Panc1 (cell line): Measurements from ENCODE around the gene BLCAP.
"Not testable (repeated sequence)": the region's sequence is repeated elsewhere in the genome, so short reads cannot be mapped to it uniquely, and the experiment has no call there.

ENCODE experiments used
- TF ChIP-seq, protein P1 (sequence below): fragments of 450-650 bp; IDR thresholded peaks from 2 replicates; pipeline ENCODE4 v1.5.1; 2017; ENCODE audit warnings: mild to moderate bottlenecking
- TF ChIP-seq, protein P2 (sequence below), 2 experiments: IDR thresholded peaks; 2 replicates each; pipeline ENCODE4 v1.6.1; 2011 to 2012; ENCODE audit warnings: low read depth in 2 of 2, control low read depth in 1 of 2, low read length in 1 of 2, mild to moderate bottlenecking in 1 of 2, moderate library complexity in 1 of 2; ENCODE audit not compliant: insufficient read depth in 1 of 2

DNA sequence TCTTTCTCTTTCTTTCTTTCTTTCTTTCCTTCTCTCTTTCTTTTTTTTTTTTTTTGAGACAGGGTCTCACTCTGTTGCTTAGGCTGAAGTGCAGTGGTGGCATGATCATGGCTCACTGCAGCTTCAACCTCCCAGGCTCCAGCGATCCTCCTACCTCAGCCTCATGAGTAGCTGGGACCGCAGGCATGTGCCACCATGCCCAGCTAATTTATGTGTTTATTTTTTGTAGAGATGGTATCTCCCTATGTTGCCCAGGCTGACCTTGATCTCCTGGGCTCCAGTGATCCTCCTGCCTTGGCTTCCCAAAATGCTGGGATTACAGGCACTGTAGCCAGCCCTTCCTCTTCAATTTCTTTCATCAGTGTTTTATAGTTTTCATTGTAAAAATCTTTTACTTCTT, 24.0 kb upstream of the BLCAP start:
- TF ChIP-seq, protein P1, sequence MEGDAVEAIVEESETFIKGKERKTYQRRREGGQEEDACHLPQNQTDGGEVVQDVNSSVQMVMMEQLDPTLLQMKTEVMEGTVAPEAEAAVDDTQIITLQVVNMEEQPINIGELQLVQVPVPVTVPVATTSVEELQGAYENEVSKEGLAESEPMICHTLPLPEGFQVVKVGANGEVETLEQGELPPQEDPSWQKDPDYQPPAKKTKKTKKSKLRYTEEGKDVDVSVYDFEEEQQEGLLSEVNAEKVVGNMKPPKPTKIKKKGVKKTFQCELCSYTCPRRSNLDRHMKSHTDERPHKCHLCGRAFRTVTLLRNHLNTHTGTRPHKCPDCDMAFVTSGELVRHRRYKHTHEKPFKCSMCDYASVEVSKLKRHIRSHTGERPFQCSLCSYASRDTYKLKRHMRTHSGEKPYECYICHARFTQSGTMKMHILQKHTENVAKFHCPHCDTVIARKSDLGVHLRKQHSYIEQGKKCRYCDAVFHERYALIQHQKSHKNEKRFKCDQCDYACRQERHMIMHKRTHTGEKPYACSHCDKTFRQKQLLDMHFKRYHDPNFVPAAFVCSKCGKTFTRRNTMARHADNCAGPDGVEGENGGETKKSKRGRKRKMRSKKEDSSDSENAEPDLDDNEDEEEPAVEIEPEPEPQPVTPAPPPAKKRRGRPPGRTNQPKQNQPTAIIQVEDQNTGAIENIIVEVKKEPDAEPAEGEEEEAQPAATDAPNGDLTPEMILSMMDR, result not testable (repeated sequence)
- TF ChIP-seq, protein P2, sequence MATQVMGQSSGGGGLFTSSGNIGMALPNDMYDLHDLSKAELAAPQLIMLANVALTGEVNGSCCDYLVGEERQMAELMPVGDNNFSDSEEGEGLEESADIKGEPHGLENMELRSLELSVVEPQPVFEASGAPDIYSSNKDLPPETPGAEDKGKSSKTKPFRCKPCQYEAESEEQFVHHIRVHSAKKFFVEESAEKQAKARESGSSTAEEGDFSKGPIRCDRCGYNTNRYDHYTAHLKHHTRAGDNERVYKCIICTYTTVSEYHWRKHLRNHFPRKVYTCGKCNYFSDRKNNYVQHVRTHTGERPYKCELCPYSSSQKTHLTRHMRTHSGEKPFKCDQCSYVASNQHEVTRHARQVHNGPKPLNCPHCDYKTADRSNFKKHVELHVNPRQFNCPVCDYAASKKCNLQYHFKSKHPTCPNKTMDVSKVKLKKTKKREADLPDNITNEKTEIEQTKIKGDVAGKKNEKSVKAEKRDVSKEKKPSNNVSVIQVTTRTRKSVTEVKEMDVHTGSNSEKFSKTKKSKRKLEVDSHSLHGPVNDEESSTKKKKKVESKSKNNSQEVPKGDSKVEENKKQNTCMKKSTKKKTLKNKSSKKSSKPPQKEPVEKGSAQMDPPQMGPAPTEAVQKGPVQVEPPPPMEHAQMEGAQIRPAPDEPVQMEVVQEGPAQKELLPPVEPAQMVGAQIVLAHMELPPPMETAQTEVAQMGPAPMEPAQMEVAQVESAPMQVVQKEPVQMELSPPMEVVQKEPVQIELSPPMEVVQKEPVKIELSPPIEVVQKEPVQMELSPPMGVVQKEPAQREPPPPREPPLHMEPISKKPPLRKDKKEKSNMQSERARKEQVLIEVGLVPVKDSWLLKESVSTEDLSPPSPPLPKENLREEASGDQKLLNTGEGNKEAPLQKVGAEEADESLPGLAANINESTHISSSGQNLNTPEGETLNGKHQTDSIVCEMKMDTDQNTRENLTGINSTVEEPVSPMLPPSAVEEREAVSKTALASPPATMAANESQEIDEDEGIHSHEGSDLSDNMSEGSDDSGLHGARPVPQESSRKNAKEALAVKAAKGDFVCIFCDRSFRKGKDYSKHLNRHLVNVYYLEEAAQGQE (IDR thresholded peaks at IDR 0.05; ENCODE audit: insufficient read depth in 1 of 2, low read depth in 2 of 2, low read length in 1 of 2), result not testable (repeated sequence)
